Neutrophil (primary cell): ENCODE results near the gene WARS2.

Experiments
- H3K27ac ChIP-seq: fragments of 200-600 bp; sonication (generic); 2 replicates; pipeline ENCODE4 v1.5.1; 2016; ENCODE audit warnings: mild to moderate bottlenecking, moderate library complexity
- H3K27me3 ChIP-seq: fragments of 200-600 bp; sonication (generic); 2 replicates; pipeline ENCODE4 v1.6.0; 2016; ENCODE audit warnings: mild to moderate bottlenecking
- H3K36me3 ChIP-seq: fragments of 200-600 bp; sonication (generic); 2 replicates; pipeline ENCODE4 v1.5.1; 2017
- H3K4me1 ChIP-seq, 2 experiments: fragments of 200-600 bp in 1 of 2; sonication (generic) in 1 of 2; 1 replicate in 1 of 2; 2 replicates in 1 of 2; pipeline versions ENCODE4 v1.5.1 to v1.6.1; 2013 to 2016; ENCODE audit warnings: low read depth in 1 of 2, low read length in 1 of 2, mild to moderate bottlenecking in 1 of 2, moderate library complexity in 1 of 2; ENCODE audit not compliant: control insufficient read depth in 1 of 2, insufficient read depth in 1 of 2
- H3K4me3 ChIP-seq, 2 experiments: fragments of 200-600 bp in 1 of 2; sonication (generic) in 1 of 2; 1 replicate in 1 of 2; 2 replicates in 1 of 2; pipeline ENCODE4 v1.5.1; 2013 to 2016; ENCODE audit warnings: low read depth in 1 of 2, low read length in 1 of 2, mild to moderate bottlenecking in 1 of 2, moderate library complexity in 1 of 2
- H3K9me3 ChIP-seq: fragments of 200-600 bp; sonication (generic); 2 replicates; pipeline ENCODE4 v1.5.1; 2016
- TF ChIP-seq, protein P1 (sequence below): fragments of 200-600 bp; sonication (generic); IDR thresholded peaks from 2 replicates; pipeline ENCODE4 v1.5.1; 2016; ENCODE audit warnings: antibody characterized with exemption

WARS2 gene

DNA sequence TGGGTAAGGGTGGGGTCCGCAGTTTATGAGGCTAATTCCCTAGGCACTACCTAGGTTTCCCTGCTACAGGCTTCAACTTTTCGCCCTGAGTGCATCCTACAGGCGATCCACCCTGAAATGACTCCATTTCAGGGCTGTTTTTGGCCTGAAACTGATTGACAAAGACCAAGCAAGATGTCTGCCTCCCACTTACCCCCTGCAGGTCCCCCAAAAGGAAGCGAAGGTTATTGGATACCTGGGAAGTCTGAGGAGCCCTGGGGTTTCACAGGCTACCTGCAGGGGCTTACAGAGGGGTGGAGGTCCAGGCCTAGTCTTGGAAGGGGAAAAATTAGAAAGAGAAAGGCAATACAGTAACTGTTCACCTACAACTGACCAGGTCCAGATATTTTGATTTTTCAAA lies 149.0 kb downstream of the WARS2 start:
- peaks cover 100% of the 10 kb centered on the region for H3K27me3 ChIP-seq
- H3K4me3 ChIP-seq = no peak overlapping the region
- TF ChIP-seq, protein P1, sequence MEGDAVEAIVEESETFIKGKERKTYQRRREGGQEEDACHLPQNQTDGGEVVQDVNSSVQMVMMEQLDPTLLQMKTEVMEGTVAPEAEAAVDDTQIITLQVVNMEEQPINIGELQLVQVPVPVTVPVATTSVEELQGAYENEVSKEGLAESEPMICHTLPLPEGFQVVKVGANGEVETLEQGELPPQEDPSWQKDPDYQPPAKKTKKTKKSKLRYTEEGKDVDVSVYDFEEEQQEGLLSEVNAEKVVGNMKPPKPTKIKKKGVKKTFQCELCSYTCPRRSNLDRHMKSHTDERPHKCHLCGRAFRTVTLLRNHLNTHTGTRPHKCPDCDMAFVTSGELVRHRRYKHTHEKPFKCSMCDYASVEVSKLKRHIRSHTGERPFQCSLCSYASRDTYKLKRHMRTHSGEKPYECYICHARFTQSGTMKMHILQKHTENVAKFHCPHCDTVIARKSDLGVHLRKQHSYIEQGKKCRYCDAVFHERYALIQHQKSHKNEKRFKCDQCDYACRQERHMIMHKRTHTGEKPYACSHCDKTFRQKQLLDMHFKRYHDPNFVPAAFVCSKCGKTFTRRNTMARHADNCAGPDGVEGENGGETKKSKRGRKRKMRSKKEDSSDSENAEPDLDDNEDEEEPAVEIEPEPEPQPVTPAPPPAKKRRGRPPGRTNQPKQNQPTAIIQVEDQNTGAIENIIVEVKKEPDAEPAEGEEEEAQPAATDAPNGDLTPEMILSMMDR = no peak
- no peak overlapping the region for H3K27ac ChIP-seq
- peaks cover 0 to 4% of the 10 kb centered on the region in 2 experiments for H3K4me1 ChIP-seq
- no peaks in the 10 kb centered on the region for H3K36me3 ChIP-seq
- H3K9me3 ChIP-seq = no peaks in the 10 kb centered on the region

DNA sequence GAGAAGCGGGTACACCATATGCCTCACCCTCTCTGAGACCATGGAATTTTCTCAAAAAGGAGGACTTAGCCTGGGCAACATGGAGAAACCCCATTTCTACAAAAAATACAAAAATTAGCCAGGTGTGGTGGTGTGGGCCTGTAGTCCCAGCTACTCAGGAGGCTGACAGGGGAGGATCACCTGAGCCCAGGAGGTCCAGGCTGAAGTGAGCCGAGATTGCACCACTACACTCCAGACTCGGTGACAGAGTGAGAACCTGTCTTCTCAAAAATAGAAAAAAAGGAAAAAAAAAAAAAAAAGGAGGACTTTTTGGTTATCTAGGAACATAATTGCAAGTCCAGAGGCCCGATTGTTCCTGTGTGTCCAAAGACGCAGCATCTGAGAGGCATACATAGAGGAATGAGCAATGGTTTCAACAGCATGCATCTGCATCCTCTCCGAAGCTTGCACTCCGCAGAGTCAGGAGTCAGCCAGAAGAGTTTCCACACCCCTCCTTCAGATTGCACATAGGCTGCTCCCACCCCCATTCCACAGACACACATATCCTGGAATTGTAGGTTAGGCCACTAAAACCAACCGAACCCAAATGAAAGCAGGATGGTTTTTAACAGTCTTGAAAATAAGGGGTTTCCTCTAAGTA lies 149.8 kb downstream of the WARS2 start:
- TF ChIP-seq, protein P1 = no peak
- H3K4me3 ChIP-seq = no peak overlapping the region
- H3K4me1 ChIP-seq = peaks cover 0 to 9% of the 10 kb centered on the region in 2 experiments
- H3K36me3 ChIP-seq = no peaks in the 10 kb centered on the region
- H3K27ac ChIP-seq = no peak overlapping the region
- peaks cover 100% of the 10 kb centered on the region for H3K27me3 ChIP-seq
- H3K9me3 ChIP-seq = no peaks in the 10 kb centered on the region

- TF ChIP-seq, protein P1 = no peak
- Histone ChIP-seq H3K27me3 (peaks cover 100% of the 10 kb centered on the region), H3K27ac (no peak overlapping the region), H3K36me3 (no peaks in the 10 kb centered on the region), H3K4me1 (peaks cover 0 to 9% of the 10 kb centered on the region in 2 experiments), H3K9me3 (no peaks in the 10 kb centered on the region), H3K4me3 (no peak overlapping the region)
These were observed 150.5 kb downstream of the WARS2 start for GRCh38 chr1:118989878-118990378.

- peaks cover 100% of the 10 kb centered on the region for H3K27me3 ChIP-seq
- H3K27ac ChIP-seq = no peak overlapping the region
- peaks cover 0 to 13% of the 10 kb centered on the region in 2 experiments for H3K4me1 ChIP-seq
- no peaks in the 10 kb centered on the region for H3K9me3 ChIP-seq
- no peak overlapping the region for H3K4me3 ChIP-seq
- TF ChIP-seq, protein P1 = no peak
- no peaks in the 10 kb centered on the region for H3K36me3 ChIP-seq
These were observed 151.2 kb downstream of the WARS2 start for GRCh38 chr1:118989006-118989815.

DNA sequence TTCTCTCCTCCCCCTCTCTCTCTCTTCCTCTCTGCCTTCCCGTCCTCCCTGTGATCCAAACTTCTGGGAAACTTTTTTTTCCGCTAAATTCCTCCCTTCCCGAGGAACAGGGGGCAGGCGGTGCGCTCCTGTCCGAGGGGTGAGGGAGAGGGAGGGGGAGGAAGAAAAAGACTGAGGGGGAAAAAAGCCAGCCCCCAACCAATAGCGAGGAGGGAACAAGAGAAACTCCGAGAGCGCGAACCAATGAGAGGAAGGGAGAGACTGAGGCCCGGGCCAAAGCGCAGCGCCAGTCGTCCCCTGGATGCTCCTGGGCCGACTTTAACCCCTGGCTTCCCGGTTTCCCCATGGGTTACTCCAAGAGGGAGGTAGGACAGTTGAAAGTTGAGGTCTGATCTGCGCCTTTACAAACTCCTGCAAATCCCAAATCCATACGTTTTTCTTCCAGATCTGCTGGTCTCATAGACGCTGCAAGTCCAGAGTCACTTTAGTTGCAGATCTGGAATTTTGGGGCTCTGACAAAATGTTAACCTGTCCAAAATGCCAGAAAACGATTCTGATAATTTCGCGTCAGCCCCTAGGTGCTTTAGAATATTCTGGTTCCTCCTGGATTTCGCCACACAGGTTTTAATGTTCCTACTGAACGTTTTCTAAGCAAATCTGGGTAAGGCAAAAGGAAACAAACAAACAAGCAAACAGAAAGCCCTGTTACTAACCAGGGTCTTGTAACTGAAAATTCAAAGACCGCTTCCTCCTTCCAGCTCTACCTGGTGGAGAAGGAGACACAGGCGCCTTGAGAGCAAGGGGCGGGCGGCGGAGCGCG lies 152.1 kb downstream of the WARS2 start, which contains the start of gene TBX15:
Gene TBX15, minus strand, starts transcription at position 158 of the 820 bp plus-strand sequence. CDS start 548 bp downstream, outside the sequence.
- Histone ChIP-seq H3K9me3 (no peaks in the 10 kb centered on the region), H3K27ac (no peak within 1 kb of the TSS), H3K36me3 (no peaks in the 10 kb centered on the region), H3K4me1 (peaks cover 0 to 15% of the 10 kb centered on the region in 2 experiments), H3K4me3 (no peak within 1 kb of the TSS), H3K27me3 (peaks cover 100% of the 10 kb centered on the region)
- TF ChIP-seq, protein P1 = no peak
